GM03348 (cell line): Measurements from ENCODE around the gene SV2B.
A peak's percentile ranks its signal among the peaks of the same experiment; 100 is the strongest.

ENCODE experiments used
- DNase-seq: peaks from one replicate; pipeline ENCODE4 v3.0.0; 2012; ENCODE audit warnings: low spot score

Gene SV2B

DNA sequence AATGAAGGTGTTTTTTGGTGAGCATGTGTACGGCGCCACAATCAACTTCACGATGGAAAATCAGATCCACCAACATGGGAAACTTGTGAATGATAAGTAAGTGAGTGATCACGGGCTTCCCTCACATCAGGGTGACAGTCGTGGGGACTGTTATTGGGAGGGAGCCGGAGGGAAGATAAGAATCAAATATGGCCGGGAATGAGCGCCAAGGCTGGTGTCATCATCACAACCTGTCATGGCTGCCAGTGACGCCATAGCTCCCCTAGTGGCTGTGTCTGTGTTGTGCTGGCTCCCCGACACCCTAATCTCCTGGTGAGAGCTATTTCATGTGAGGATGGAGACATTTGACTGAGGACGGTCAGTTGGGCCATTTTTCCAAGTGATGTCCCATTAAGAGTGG, 168.5 kb downstream of the SV2B start:
- DNase-seq = no peak

DNA sequence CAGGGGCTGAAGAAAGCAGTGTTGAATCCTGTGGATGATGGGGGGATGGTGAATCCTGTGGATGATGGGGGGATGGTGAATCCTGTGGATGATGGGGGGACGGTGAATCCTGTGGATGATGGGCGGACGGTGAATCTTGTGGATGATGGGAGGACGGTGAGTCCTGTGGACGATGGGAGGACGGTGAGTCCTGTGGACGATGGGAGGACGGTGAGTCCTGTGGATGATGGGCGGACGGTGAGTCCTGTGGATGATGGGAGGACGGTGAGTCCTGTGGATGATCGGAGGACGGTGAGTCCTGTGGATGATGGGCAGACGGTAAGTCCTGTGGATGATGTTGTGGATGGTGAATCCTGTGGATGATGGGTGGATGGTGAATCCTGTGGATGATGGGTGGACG, 170.7 kb downstream of the SV2B start:
- DNase-seq = no peak

DNA sequence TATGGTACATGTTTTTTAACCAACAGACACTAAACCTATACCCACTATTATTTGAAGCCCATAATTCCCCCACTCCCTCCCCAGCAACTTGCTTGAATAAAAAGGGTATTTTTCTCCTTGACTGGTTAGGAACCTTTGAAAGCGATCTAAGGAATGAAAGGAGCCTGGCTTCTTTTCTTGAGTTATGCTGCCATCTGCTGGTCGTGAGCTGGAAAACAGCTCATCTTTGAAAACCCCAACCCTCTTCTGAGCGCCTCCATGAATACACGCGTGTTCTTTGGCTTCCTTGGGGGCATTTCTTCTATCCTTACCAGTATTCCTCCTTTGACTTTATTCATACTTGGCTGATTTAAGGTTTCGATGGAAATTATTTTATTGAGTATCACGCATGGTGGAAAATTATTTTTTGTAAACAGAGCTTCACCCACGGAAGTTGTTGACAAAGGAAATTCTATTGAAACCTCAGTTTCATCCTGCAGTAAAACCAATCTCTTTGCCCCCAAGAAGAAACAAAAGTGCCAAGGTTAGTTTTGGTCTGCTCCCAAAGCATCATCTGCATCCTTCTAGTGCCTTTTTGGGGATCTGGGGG, 171.6 kb downstream of the SV2B start:
- peak; percentile 80 for DNase-seq

DNA sequence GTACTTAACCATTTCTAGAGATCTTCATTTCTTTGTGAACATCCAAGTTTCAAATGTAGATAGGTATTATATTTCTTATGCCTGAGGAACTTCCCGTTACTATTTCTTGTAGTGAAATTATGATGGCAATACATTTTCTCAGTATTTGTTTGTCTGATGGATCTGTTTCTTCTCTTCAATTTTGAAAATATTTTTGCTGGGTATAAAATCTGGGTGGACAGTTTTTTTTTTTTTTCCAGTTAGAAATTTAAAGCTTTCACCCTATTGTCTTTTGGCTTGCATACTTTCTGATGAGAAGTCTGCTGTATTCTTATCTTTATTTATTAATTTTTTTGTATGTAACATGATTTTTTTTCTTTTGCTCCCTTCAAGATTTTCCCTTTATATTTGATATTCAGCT, 175.8 kb downstream of the SV2B start:
- no peak for DNase-seq

DNA sequence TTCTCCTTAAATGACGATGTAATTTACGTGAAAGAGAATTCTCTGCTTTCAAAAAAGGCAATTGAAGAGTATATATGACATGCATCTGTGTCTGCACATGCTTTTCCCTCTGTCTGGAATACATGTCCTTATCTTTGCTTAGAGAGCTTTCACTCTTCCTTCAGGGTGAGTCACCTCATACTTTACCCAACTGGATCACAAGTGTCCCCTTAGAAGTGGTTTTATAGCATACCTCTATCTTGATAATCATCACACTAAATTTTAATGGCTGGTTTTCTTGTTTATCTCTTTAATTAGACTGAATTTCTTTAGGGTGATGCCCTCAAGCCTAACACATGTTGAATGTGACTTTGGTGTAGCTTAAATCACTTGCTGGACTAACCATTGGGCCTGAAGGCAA, 178.9 kb downstream of the SV2B start:
- DNase-seq = no peak

DNA sequence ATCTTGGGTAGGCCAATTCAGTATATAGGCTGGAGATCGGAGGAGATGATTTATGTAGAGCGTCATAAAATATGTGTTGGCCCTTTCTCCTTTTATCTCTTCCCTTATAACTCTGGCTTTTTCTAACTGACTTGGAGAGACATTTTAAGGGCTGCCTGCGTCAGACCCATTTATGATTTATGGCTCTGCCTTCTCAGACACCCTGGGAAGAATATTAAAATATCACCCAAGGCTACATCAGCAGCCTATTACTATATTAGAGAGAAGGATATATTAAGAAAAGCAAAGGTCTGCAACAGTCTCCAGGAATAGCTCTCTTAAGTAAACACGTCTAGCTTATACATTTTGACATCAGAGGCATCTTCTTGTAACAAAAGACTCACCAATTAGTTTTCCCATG, 179.4 kb downstream of the SV2B start:
- DNase-seq = no peak

DNA sequence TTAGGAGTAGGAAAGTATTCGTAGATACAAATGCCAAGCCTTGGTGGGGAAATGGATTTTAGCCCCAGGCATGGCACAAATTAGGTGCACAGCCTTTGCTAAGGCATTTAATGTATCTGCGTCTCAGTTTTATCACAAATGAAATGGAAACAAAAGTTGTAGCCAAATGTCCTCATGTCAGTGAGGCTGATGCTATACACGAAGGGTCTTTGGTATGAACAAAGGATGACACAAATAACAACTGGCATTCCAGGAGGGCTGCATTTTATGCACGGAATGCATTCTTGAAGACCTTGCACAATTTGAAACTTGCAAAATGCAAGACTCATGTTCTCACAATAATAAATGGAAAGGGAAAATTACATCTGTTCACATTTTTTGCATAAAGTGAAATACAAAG, 181.9 kb downstream of the SV2B start:
- DNase-seq = no peak

DNA sequence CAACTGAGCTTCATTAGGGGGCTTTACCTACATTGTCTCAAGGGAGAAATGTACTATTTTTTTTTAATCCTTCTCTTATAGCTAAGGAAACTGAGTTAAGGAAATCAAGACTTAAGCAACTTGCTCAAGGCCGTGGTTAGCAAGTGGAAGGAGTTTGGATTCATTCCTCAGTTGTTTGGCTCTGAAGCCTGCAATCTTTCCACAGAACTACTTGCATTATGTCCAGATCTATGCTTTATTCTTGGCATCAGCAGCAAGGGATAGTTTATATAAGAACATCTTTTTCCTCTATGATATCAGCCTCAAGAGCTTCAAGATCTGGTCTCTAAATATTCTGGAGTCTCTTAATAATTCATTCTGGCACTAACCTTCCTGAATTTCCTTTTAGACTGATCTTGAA, 182.4 kb downstream of the SV2B start:
- no peak for DNase-seq

DNA sequence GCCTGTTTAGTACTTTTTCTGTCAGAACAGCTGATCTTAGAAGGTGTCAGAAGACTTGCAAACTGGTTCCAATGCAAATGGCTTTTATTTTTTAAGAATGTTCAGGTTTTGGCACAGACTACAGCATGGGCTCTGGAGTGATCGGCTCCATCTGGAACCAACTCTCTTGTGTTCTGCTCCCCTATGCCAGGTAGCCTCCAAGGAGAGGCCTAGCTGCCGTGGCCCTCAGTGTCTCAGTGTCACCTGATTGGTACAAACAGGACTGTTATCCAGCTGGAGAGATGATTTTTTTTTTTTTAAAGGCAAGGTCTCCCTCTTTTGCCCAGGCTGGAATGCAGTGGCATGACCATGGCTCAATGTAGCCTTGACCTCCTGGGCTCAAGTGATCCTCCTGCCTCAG, 183.1 kb downstream of the SV2B start:
- DNase-seq = no peak

DNA sequence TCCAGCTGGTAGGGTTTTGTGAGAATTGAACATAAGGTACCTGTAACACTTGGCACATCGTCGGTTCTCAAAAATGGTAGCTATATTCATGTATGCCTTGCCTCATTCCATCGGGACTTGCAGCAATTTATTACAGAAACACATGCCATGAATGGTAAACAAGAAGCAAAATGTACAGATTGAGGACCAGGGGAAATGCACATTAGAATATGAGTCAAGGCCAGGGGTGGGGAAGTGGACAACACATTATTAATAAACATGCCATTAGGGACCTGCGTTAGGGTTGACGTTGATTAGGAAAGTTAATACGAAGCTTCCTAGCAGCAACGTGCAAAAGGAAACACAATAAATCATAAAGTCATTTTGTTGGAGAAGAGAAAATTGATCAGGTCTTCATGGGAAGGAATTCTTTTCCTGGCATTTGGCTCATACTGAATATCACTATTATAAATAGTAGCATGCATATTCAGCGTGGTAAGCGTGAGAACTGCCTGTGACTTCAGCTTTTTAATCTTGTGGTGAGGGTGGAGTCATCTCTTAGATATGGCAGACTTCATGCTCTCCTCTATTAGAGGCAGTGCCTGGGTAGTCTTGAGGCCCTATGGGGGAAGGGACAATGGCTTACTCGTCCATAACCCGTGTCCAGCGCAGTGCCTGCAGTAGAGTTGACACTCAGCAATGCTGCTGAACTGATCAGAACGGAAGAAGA, 184.9 kb downstream of the SV2B start:
- DNase-seq = no peak

DNA sequence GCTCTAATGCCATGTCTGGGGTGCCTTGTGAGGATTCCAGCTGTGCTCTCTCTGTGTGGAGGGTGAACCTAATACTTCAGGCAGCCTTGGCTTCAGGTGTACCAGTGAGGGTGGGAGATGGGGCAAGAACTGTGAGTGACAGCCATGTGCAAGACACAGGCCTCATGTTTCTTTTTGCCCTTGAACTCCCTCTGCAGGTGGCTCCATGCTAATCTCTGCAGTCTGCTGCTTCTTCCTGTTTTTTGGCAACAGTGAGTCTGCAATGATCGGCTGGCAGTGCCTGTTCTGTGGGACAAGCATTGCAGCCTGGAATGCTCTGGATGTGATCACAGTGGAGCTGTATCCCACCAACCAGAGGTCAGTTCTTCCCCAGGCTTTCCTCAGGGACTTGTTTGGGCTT, 189.3 kb downstream of the SV2B start:
- no peak for DNase-seq

DNA sequence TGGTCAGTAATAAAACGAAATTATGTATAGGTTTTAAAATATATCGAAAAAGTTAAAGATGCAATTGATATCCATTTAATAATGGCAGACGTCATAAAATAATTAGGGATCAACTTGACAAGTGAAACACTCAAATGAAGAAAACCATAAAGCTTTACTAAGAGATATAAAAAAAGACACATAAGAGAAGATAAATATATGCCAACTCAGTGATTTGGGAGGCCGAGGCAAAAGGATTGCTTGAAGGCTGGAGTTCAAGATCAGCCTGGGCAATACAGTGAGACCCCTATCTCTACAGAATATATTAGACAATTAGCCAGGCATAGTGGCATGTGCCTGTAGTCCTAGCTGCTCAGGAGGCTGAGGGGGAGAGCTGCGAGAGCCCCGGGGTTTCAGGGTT, 190.5 kb downstream of the SV2B start:
- DNase-seq = no peak

DNA sequence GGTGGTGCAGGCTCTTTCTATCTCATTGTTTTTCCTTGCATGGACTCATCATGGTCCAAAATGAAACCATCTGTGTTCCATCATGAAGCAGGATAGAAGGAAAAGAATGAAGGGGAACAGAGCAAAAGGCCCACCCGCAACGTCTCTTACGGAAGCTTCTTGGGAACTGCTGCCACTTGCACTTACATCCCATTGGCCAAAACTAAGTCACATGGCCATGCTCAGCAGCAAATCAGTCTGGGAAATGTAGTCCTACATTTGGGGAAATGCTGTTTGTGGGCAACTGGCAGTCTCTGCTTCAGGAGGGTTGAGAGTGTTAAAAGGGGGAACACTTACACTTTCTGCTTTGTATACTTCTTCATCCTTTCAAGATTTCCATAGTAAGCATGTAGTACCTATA, 191.6 kb downstream of the SV2B start:
- DNase-seq = no peak

DNA sequence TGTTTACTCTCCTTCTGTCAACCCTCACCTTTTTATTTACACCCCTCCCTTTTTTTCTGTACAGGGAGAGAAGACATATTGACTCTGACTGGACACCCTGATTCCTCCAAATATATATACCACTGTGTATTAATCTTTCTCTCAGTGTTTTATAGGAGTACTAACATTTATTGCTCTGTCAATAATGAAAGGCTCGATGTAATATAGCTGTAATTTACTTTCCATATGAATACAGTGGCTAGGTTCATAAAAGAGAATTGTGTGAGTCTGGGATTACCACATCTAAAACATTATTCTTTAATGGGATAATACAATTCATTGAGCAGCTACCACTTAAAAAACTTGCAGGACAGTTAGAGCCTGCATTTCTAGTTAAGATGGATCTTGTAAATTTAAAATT, 194.3 kb downstream of the SV2B start:
- no peak for DNase-seq

DNA sequence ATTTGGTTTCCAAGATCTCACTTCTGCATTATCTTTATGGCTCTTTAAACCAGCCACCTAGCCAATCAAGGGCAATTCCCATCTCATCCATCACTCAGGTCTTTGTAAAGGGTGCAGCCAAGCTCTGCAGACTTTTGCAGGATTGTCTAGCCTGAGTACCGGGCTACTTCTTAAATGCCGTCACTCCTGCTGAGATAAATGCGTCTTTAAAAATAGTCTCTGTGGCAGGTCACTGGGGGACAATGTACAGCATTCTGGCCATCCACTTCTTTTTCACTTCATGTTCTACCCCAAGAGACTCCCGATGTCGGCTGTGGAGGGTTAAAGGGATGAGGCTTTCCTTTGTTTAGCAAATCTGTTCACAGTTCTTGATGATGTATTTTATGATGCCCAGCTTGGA, 194.7 kb downstream of the SV2B start:
- DNase-seq = no peak

DNA sequence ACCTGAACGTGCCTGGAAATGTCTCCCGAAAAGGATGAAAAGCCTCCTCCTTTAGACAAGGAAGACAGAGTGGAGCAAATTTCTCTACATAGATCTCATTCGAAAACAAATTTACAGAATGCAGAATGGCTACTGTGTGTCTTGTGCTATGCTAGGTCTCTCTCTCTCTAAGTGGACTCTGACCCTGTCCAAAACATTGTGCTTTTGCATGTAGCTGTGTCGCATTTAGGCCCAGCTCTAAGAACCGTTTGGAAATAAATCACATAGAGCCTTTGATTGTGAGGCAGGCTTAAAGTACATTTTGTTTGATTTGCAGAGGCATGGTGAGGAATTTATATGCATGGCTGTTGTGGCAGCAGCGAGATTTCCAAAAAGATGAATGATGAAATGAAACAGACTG, 198.0 kb downstream of the SV2B start:
- no peak for DNase-seq

DNA sequence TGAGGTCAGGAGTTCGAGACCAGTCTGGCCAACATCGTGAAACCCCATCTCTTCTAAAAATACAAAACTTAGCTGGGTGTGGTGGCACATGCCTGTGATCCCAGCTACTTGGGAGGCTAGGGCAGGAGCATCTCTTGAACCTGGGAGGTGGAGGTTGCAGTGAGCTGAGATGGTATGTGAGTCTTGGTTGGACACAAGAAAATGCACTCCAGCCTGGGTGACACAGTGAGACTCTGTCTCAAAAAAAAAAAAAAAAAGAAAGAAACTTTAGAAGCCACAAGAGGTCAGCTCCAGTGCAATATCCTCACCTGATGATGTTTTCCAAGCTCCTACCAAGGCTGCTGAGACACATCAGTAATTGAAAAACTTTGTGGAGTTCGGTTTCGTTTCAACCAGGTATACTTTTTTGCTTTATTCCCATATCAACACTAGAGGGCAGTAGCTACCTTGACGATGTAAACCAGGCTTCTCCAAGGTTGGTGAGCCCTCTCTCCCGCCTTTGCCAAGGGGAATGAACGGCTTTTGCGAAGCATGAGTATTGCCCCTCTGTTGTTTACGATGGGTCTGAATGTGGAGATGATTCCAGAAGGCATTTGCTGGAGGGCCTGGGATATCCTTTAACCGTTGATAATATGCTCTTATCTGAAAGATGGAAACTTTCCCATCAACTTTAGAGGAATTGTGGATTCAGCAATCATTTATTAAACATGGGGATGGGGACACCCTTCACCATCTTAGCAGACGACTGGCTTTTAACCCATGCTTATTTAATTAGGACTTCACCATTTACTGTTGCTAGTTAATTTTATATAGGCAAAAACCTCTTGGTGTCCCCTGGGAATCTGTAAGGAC, 202.8 kb downstream of the SV2B start:
- DNase-seq = peak; percentile 86

DNA sequence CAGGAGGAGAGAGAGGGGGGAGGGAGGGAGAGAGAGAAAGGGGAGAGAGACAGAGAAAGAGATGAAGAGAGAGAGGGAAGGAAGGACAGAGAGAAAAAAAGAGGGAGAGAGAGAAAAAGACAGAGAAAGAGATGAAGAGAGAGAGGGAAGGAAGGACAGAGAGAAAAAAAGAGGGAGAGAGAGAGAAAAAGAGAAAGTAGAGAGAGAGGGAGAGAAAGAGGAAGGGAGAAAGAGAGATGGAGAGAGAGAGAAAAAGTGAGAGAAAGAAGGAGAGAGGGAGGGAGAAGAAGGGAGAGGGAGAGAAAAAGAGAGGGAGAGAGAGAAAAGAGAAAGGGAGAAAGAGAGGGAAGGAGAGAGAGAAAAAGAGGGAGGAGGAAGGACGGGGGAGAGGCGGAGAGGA, 204.2 kb downstream of the SV2B start:
- DNase-seq = no peak

DNA sequence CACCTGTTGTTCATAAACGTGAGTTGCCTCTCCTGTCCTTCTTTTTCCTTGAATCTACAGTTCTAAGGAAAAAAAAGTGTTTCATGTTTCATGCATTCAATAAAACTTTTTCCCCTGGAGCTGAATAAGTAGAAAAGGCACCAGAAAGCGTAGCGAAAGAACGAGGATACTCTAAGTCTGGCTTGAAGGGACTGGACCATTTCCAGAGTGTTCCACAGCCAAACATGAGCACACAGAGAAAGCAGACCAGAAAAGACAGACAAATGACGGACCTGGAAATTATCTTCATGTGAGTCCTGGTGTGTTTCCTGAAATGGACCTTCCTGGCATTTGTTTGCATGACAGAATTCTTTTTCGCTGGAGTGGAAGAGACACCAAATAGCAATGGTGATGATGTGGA, 204.7 kb downstream of the SV2B start:
- DNase-seq = no peak

DNA sequence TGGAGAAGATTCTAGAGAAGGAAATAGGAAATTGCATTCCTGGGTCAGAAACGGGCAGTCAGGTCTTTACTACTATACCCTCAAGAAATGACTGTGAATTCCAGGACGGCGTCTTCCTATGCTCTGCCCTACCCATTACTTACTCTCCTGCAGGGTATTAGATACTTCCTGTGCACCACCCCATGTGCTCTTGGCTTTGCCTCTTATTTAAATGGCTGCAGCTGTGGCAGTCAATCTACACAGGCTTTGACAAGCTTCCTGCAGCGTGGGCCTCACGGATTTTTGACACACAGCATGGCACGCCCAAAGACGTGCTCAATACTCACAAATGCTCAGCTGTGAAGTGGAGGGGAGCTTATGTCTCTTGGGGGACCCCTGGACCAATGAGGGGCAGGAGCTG, 206.1 kb downstream of the SV2B start:
- no peak for DNase-seq

DNA sequence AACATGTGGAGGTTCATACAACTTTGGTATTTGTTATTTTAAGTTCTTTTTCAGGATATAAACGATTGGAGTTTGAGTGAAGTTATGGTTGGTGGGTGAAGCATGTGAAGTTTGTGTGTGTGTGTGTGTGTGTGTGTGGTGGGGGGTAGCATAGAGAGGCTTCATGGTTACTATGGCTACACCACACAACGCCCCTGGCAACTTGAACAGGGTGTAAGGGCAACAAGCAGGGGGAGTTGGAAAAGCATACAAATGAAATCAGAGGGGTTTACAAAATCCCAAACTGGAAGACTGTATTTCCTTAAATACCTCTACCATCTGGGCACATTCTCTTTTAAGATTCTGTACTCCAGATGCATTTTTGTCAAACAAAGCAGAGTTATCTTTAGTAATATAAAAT, 207.5 kb downstream of the SV2B start:
- DNase-seq = no peak

DNA sequence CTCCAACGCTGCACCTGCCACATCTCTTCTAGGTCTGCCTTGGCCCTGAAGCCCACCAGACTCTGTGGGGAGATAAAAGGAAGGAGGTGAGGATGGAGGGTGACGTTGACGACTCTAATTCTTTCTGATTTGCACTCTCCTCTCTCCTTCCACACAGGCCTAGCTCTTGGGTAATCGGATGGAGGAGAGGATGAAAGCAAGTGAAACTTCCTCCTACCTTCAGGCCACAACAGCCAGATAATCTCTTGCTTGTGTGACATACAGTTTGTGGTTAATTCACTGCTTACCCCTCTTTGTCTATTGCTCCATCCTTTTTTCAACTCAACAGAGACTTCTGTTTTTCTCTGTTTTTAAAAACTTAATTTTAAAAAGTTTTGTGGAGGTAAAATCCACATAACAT, 208.1 kb downstream of the SV2B start:
- no peak for DNase-seq

DNA sequence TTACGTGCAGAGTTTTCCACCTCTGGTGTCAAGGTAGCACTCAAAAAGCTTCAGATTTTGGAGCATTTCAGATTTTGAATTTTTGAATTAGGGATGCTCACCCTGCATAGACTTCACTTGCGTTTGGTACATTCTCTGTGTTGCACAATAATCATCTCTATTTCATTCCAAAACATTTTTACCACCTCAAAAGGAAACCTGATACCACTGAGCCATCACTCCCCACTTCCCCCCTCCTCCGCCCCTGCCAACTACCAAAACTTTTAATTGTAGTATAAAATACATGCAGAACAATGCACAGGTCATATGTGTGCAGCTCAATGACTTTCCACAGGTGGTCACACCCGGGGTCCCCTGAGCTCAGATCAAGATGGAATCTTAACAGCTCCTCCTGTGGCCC, 208.8 kb downstream of the SV2B start:
- no peak for DNase-seq

DNA sequence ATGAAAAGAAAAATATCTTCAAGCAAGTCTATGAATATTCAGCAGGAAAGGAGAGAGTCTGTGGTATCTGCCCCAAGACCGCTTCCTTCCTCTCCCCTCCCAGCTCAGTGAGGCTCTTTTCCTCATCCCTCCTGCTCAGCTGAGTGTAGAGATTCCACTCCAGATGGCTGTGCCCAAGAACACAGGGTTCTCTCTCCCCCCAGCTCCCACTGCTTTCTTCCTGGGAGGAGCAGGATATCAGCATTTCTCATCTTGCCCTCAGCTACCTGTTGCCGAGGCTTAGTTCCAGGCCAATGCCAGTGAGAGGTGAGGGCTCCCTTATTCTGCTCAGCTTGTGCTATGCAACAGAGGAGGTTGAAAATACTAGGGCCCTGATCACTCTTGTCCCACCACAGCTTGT, 211.9 kb downstream of the SV2B start:
- no peak for DNase-seq
